Activated naive CD4-positive, alpha-beta T cell treated with anti-CD3 and anti-CD28 coated beads, Interleukin-2, amount 10 ng/mL, durations not matched to agents 7 days and 5 days (primary cell): ENCODE measurements around the gene GMEB2.
"Not testable (repeated sequence)": the region's sequence is repeated elsewhere in the genome, so short reads cannot be mapped to it uniquely, and the experiment has no call there.

Experiments
- CTCF ChIA-PET: fragments of 350-600 bp; sonication (Branson Sonifier 250); formaldehyde crosslinking; loops from one replicate; lab custom pipeline; 2021; ENCODE audit warnings: antibody characterized with exemption; lab: Charles Lee
- DNase-seq: peaks from one replicate; pipeline ENCODE4 v3.0.0-alpha.2; 2020
- H3K27ac Mint-ChIP-seq: one replicate; pipeline ENCODE4 v1.8.0; 2021; ENCODE audit warnings: mild to moderate bottlenecking, moderate library complexity, mixed read lengths
- H3K27me3 Mint-ChIP-seq: one replicate; pipeline ENCODE4 v1.8.0; 2021; ENCODE audit warnings: mild to moderate bottlenecking, mixed read lengths
- H3K36me3 Mint-ChIP-seq: one replicate; pipeline ENCODE4 v1.8.0; 2021; ENCODE audit warnings: mixed read lengths
- H3K4me1 Mint-ChIP-seq: one replicate; pipeline ENCODE4 v1.8.0; 2021; ENCODE audit warnings: mixed read lengths
- H3K4me3 Mint-ChIP-seq: one replicate; pipeline ENCODE4 v1.8.0; 2021; ENCODE audit warnings: mild to moderate bottlenecking, moderate library complexity, mixed read lengths
- H3K9me3 Mint-ChIP-seq: one replicate; pipeline ENCODE4 v1.8.0; 2021; ENCODE audit warnings: mixed read lengths

GMEB2 gene

GRCh38 chr20:63661108-63661507 lies 34.2 kb upstream of the GMEB2 start:
- Mint-ChIP-seq H3K36me3 (peaks cover 6% of the 10 kb centered on the region), H3K4me3 (no peak overlapping the region)
- CTCF ChIA-PET, result interaction anchor here (0.5 kb wide), 1 partner anchor 206 kb away, joined by 3 read pairs; no protein-coding TSS in a partner anchor

GRCh38 chr20:63660622-63661021 lies 33.7 kb upstream of the GMEB2 start:
- Mint-ChIP-seq H3K4me1 (peaks cover 26% of the 10 kb centered on the region), H3K9me3 (no peaks in the 10 kb centered on the region), H3K4me3 (no peak overlapping the region), H3K36me3 (peaks cover 3% of the 10 kb centered on the region), H3K27me3 (peaks cover 6% of the 10 kb centered on the region), H3K27ac (no peak overlapping the region)
- CTCF ChIA-PET, result no interaction called here
- DNase-seq, result no peak

More at GRCh38 chr20:63661108-63661507, 34.2 kb upstream of the GMEB2 start:
- DNase-seq, result no peak
- Mint-ChIP-seq H3K4me1 (peaks cover 26% of the 10 kb centered on the region), H3K27ac (no peak overlapping the region), H3K27me3 (peaks cover 6% of the 10 kb centered on the region), H3K9me3 (no peaks in the 10 kb centered on the region)

- peak overlapping the region; percentile 84 for H3K4me3 Mint-ChIP-seq
- H3K27me3 Mint-ChIP-seq, DNase-seq, H3K27ac Mint-ChIP-seq, H3K9me3 Mint-ChIP-seq, H3K36me3 Mint-ChIP-seq, CTCF ChIA-PET: not testable (repeated sequence)
- H3K4me1 Mint-ChIP-seq, result peaks cover 26% of the 10 kb centered on the region
Measured at GRCh38 chr20:63660174-63660573, 33.3 kb upstream of the GMEB2 start.

GRCh38 chr20:63659370-63659769 lies 32.5 kb upstream of the GMEB2 start:
- Mint-ChIP-seq H3K27me3 (peaks cover 11% of the 10 kb centered on the region), H3K4me1 (peaks cover 31% of the 10 kb centered on the region), H3K4me3 (peak overlapping the region; percentile 84), H3K36me3 (peaks cover 3% of the 10 kb centered on the region), H3K9me3 (no peaks in the 10 kb centered on the region), H3K27ac (no peak overlapping the region)
- DNase-seq, result no peak
- CTCF ChIA-PET, result no interaction called here

- no peaks in the 10 kb centered on the region for H3K9me3 Mint-ChIP-seq
- peak overlapping the region; percentile 88 for H3K27ac Mint-ChIP-seq
- H3K27me3 Mint-ChIP-seq, result peaks cover 17% of the 10 kb centered on the region
- CTCF ChIA-PET, result interaction anchor here (0.6 to 1.7 kb wide), 4 partner anchors 10 to 462 kb away, joined by 3 to 7 read pairs (median 4); no protein-coding TSS in a partner anchor
- peak; percentile 53 for DNase-seq
- peak overlapping the region; percentile 84 for H3K4me3 Mint-ChIP-seq
- H3K36me3 Mint-ChIP-seq, result peaks cover 3% of the 10 kb centered on the region
- H3K4me1 Mint-ChIP-seq, result peaks cover 37% of the 10 kb centered on the region
Measured at GRCh38 chr20:63658749-63659187, 31.9 kb upstream of the GMEB2 start.

GRCh38 chr20:63657937-63658748 lies 31.2 kb upstream of the GMEB2 start, which contains the start of gene RTEL1:
RTEL1 (plus strand) TSS chr20:63658312; CDS start chr20:63659403, 1,091 bp downstream.
- H3K27me3 Mint-ChIP-seq, result peaks cover 24% of the 10 kb centered on the region
- peaks cover 3% of the 10 kb centered on the region for H3K36me3 Mint-ChIP-seq
- CTCF ChIA-PET, result interaction anchor here (0.6 to 1.7 kb wide), 4 partner anchors 10 to 463 kb away, joined by 3 to 7 read pairs (median 4); no protein-coding TSS in a partner anchor
- peaks cover 38% of the 10 kb centered on the region for H3K4me1 Mint-ChIP-seq
- peak within 1 kb of the TSS; percentile 88 for H3K27ac Mint-ChIP-seq
- no peaks in the 10 kb centered on the region for H3K9me3 Mint-ChIP-seq
- peak; percentile 89 for DNase-seq
- peak within 1 kb of the TSS; percentile 84 for H3K4me3 Mint-ChIP-seq

GRCh38 chr20:63657260-63657936 lies 30.5 kb upstream of the GMEB2 start:
- no peak for DNase-seq
- peak overlapping the region; percentile 84 for H3K4me3 Mint-ChIP-seq
- H3K27me3 Mint-ChIP-seq, result peaks cover 25% of the 10 kb centered on the region
- peaks cover 38% of the 10 kb centered on the region for H3K4me1 Mint-ChIP-seq
- H3K36me3 Mint-ChIP-seq, result peaks cover 2% of the 10 kb centered on the region
- CTCF ChIA-PET, result interaction anchor here (1.3 to 1.7 kb wide), 2 partner anchors 15 to 120 kb away, joined by 4 to 7 read pairs; no protein-coding TSS in a partner anchor
- H3K9me3 Mint-ChIP-seq, result no peaks in the 10 kb centered on the region
- peak overlapping the region; percentile 88 for H3K27ac Mint-ChIP-seq

- no peak overlapping the region for H3K4me3 Mint-ChIP-seq
- peaks cover 42% of the 10 kb centered on the region for H3K4me1 Mint-ChIP-seq
- H3K27me3 Mint-ChIP-seq, result peaks cover 34% of the 10 kb centered on the region
- CTCF ChIA-PET, result no interaction called here
- no peaks in the 10 kb centered on the region for H3K36me3 Mint-ChIP-seq
- DNase-seq, result no peak
- no peak overlapping the region for H3K27ac Mint-ChIP-seq
- H3K9me3 Mint-ChIP-seq, result no peaks in the 10 kb centered on the region
Measured at GRCh38 chr20:63656451-63656850, 29.6 kb upstream of the GMEB2 start.

- Mint-ChIP-seq H3K27ac (no peak overlapping the region), H3K27me3 (peaks cover 41% of the 10 kb centered on the region), H3K9me3 (no peaks in the 10 kb centered on the region), H3K4me3 (no peak overlapping the region), H3K36me3 (no peaks in the 10 kb centered on the region), H3K4me1 (peaks cover 46% of the 10 kb centered on the region)
- DNase-seq, result no peak
- CTCF ChIA-PET, result no interaction called here
Measured at GRCh38 chr20:63655249-63655648, 28.3 kb upstream of the GMEB2 start.

- no peak for DNase-seq
- H3K9me3 Mint-ChIP-seq, result no peaks in the 10 kb centered on the region
- H3K27ac Mint-ChIP-seq, result peak overlapping the region; percentile 60
- peaks cover 36% of the 10 kb centered on the region for H3K4me1 Mint-ChIP-seq
- no peaks in the 10 kb centered on the region for H3K36me3 Mint-ChIP-seq
- H3K27me3 Mint-ChIP-seq, result peaks cover 47% of the 10 kb centered on the region
- CTCF ChIA-PET, result interaction anchor here (1.1 kb wide), 1 partner anchor 12 kb away, joined by 5 read pairs; no protein-coding TSS in a partner anchor
- peak overlapping the region; percentile 82 for H3K4me3 Mint-ChIP-seq
Measured at GRCh38 chr20:63653974-63654668, 27.2 kb upstream of the GMEB2 start.

- peak; percentile 90 for DNase-seq
- peak within 1 kb of the TSS; percentile 60 for H3K27ac Mint-ChIP-seq
Measured at GRCh38 chr20:63653041-63653973, 26.4 kb upstream of the GMEB2 start, which contains the start of gene STMN3. STMN3 (minus strand) TSS chr20:63653424; CDS start chr20:63653345, 79 bp downstream.

GRCh38 chr20:63652192-63652980 lies 25.5 kb upstream of the GMEB2 start:
- Mint-ChIP-seq H3K27ac (no peak overlapping the region), H3K36me3 (no peaks in the 10 kb centered on the region), H3K4me1 (peaks cover 22% of the 10 kb centered on the region), H3K9me3 (no peaks in the 10 kb centered on the region), H3K4me3 (peak overlapping the region; percentile 67), H3K27me3 (peaks cover 50% of the 10 kb centered on the region)
- CTCF ChIA-PET, result no interaction called here
- DNase-seq, result peak; percentile 66

More at GRCh38 chr20:63653041-63653973, 26.4 kb upstream of the GMEB2 start, which contains the start of gene STMN3:
- CTCF ChIA-PET, result interaction anchor here (1.1 kb wide), 1 partner anchor 11 kb away, joined by 5 read pairs; no protein-coding TSS in a partner anchor
- peaks cover 55% of the 10 kb centered on the region for H3K27me3 Mint-ChIP-seq
- H3K36me3 Mint-ChIP-seq, result no peaks in the 10 kb centered on the region
- peaks cover 29% of the 10 kb centered on the region for H3K4me1 Mint-ChIP-seq
- no peaks in the 10 kb centered on the region for H3K9me3 Mint-ChIP-seq
- H3K4me3 Mint-ChIP-seq, result peak within 1 kb of the TSS; percentile 82
